ENCODE data around the gene HBEGF.

Gene HBEGF

GRCh38 chr5:140296289-140296688 is 50.1 kb downstream of the HBEGF start:
- Histone ChIP-seq H3K9me3 (ENCODE audit: insufficient read depth, low read depth, low read length) (no peaks in the 10 kb centered on the region), H3K4me3 (ENCODE audit: low read length) (no peak overlapping the region), H3K9ac (ENCODE audit: low read depth, low read length) (no peak overlapping the region), H3K36me3 (ENCODE audit: insufficient read depth, low read depth, low read length) (peaks cover 24% of the 10 kb centered on the region), H3K27ac (ENCODE audit: low read length) (no peak overlapping the region), H3K27me3 (ENCODE audit: insufficient read depth, low read length) (no peaks in the 10 kb centered on the region), H3K4me1 (ENCODE audit: insufficient read depth, low read length) (peaks cover 13% of the 10 kb centered on the region; the same call in 1 of the 2 replicates)

DNA sequence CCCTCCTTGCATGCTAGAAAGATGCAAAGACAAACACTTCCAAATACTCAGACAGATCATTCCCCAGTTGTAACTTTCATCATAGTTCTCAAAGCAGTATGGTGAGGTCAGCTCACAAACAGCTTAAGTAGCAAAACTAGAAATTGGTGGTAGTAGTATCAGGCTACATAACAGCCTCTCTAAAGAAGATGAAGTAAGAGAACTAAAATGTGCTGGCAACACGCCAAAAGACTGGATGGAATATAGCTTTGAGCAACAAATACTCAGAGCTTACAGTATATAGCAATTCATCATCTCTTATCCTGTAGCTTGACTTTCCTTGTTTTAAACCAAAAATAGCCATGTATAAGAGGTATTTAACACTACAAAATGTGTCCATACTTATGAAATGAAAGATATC is 51.0 kb downstream of the HBEGF start:
- peaks cover 13% of the 10 kb centered on the region; the same call in 1 of the 2 replicates for H3K4me1 ChIP-seq (ENCODE audit: insufficient read depth, low read length)
- H3K4me3 ChIP-seq (ENCODE audit: low read length), result no peak overlapping the region
- no peaks in the 10 kb centered on the region for H3K27me3 ChIP-seq (ENCODE audit: insufficient read depth, low read length)
- H3K9ac ChIP-seq (ENCODE audit: low read depth, low read length), result no peak overlapping the region
- H3K9me3 ChIP-seq (ENCODE audit: insufficient read depth, low read depth, low read length), result no peaks in the 10 kb centered on the region
- no peak overlapping the region for H3K27ac ChIP-seq (ENCODE audit: low read length)
- peaks cover 24% of the 10 kb centered on the region for H3K36me3 ChIP-seq (ENCODE audit: insufficient read depth, low read depth, low read length)

DNA sequence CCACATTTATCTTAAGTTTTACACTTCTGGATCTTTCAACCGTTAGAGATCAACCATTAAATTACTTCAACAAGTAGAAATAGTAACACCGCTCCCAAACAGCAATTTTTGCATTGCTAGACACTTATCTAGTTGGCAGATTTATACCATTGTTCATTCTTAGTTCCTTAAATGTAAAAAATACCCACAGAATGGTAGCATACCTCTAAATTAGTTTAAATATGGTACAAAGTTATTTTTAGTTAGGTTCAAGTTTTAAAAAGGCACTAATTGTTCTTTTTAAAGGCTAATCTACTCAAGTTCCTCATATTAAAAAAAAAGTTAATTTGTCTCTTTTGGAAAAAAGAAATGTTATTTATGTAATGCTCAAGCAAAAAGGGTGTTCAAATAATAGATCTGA is 51.6 kb downstream of the HBEGF start:
- Histone ChIP-seq H3K27ac (ENCODE audit: low read length) (no peak overlapping the region), H3K27me3 (ENCODE audit: insufficient read depth, low read length) (no peaks in the 10 kb centered on the region), H3K4me1 (ENCODE audit: insufficient read depth, low read length) (peaks cover 13% of the 10 kb centered on the region; the same call in 1 of the 2 replicates), H3K4me3 (ENCODE audit: low read length) (no peak overlapping the region), H3K9ac (ENCODE audit: low read depth, low read length) (no peak overlapping the region), H3K36me3 (ENCODE audit: insufficient read depth, low read depth, low read length) (peaks cover 22% of the 10 kb centered on the region), H3K9me3 (ENCODE audit: insufficient read depth, low read depth, low read length) (no peaks in the 10 kb centered on the region)

DNA sequence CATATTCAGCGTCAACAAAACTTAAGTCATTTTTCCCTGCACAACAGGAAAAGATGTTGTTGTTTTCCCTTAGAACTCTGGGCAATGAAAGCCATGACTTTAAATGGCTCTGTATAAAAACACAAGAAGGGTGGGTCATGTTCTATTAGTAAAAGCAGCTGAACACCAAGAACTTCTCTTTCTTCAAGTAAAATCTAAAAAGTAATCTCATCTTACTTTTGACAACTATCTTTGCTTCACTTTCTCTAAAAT is 52.6 kb downstream of the HBEGF start:
- Histone ChIP-seq H3K9ac (ENCODE audit: low read depth, low read length) (no peak overlapping the region), H3K9me3 (ENCODE audit: insufficient read depth, low read depth, low read length) (no peaks in the 10 kb centered on the region), H3K27me3 (ENCODE audit: insufficient read depth, low read length) (no peaks in the 10 kb centered on the region), H3K4me1 (ENCODE audit: insufficient read depth, low read length) (peaks cover 13% of the 10 kb centered on the region; the same call in 1 of the 2 replicates), H3K36me3 (ENCODE audit: insufficient read depth, low read depth, low read length) (peaks cover 12% of the 10 kb centered on the region), H3K27ac (ENCODE audit: low read length) (no peak overlapping the region), H3K4me3 (ENCODE audit: low read length) (no peak overlapping the region)

DNA sequence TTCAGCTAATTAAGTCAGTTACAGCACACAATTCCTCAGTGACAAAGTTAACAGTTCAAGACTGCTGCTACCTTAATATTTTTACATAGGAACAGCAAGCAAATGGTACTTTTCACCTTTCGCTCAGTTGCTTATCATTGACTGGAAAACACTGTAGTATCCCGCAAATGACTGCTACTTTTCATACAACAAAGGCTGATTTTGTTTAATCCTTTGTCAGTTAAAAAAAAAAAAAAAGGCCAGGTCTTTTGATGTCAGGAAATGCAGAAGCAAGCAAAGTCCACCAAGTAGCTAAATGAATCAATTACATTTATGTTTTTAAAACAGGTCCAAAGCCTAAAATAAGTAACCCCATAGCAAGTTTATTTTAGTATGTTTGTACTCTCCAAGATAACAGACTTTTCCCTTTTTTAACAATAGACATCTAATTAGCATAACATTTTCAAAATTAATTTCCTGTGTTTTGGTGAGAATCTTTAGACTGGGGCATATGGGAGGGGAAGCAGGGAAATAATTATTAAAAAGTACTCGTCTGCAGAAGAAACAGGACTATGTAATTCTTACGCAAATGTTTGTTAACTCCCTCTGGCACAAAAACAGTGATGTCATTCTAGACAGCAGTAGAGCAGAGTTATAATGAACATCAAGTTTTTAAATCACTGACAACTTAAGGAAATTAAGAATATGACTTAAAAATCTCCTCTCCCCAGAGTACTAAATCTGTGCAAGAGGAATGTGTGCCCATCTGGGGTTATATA is 53.1 kb downstream of the HBEGF start:
- Histone ChIP-seq H3K9ac (ENCODE audit: low read depth, low read length) (no peak overlapping the region), H3K27me3 (ENCODE audit: insufficient read depth, low read length) (no peaks in the 10 kb centered on the region), H3K4me3 (ENCODE audit: low read length) (no peak overlapping the region), H3K4me1 (ENCODE audit: insufficient read depth, low read length) (peaks cover 13% of the 10 kb centered on the region; the same call in 1 of the 2 replicates), H3K9me3 (ENCODE audit: insufficient read depth, low read depth, low read length) (no peaks in the 10 kb centered on the region), H3K36me3 (ENCODE audit: insufficient read depth, low read depth, low read length) (peaks cover 7% of the 10 kb centered on the region; the same call in 1 of the 2 replicates), H3K27ac (ENCODE audit: low read length) (no peak overlapping the region)

GRCh38 chr5:140292212-140293036 is 54.0 kb downstream of the HBEGF start:
- Histone ChIP-seq H3K36me3 (ENCODE audit: insufficient read depth, low read depth, low read length) (no peaks in the 10 kb centered on the region), H3K9ac (ENCODE audit: low read depth, low read length) (no peak overlapping the region), H3K4me3 (ENCODE audit: low read length) (no peak overlapping the region), H3K27ac (ENCODE audit: low read length) (no peak overlapping the region), H3K27me3 (ENCODE audit: insufficient read depth, low read length) (no peaks in the 10 kb centered on the region), H3K4me1 (ENCODE audit: insufficient read depth, low read length) (peaks cover 13% of the 10 kb centered on the region; the same call in 1 of the 2 replicates), H3K9me3 (ENCODE audit: insufficient read depth, low read depth, low read length) (no peaks in the 10 kb centered on the region)

GRCh38 chr5:140287801-140288521 is 58.4 kb downstream of the HBEGF start:
- Histone ChIP-seq H3K9ac (ENCODE audit: low read depth, low read length) (no peak overlapping the region), H3K9me3 (ENCODE audit: insufficient read depth, low read depth, low read length) (no peaks in the 10 kb centered on the region), H3K4me3 (ENCODE audit: low read length) (no peak overlapping the region), H3K36me3 (ENCODE audit: insufficient read depth, low read depth, low read length) (no peaks in the 10 kb centered on the region), H3K27ac (ENCODE audit: low read length) (no peak overlapping the region), H3K4me1 (ENCODE audit: insufficient read depth, low read length) (peaks cover 3% of the 10 kb centered on the region; the same call in 1 of the 2 replicates), H3K27me3 (ENCODE audit: insufficient read depth, low read length) (no peaks in the 10 kb centered on the region)

GRCh38 chr5:140286424-140286823 is 60.0 kb downstream of the HBEGF start:
- Histone ChIP-seq H3K36me3 (ENCODE audit: insufficient read depth, low read depth, low read length) (no peaks in the 10 kb centered on the region), H3K9me3 (ENCODE audit: insufficient read depth, low read depth, low read length) (no peaks in the 10 kb centered on the region), H3K9ac (ENCODE audit: low read depth, low read length) (no peak overlapping the region), H3K27ac (ENCODE audit: low read length) (no peak overlapping the region), H3K4me1 (ENCODE audit: insufficient read depth, low read length) (no peaks in the 10 kb centered on the region; the same call in 1 of the 2 replicates), H3K4me3 (ENCODE audit: low read length) (no peak overlapping the region), H3K27me3 (ENCODE audit: insufficient read depth, low read length) (no peaks in the 10 kb centered on the region)

DNA sequence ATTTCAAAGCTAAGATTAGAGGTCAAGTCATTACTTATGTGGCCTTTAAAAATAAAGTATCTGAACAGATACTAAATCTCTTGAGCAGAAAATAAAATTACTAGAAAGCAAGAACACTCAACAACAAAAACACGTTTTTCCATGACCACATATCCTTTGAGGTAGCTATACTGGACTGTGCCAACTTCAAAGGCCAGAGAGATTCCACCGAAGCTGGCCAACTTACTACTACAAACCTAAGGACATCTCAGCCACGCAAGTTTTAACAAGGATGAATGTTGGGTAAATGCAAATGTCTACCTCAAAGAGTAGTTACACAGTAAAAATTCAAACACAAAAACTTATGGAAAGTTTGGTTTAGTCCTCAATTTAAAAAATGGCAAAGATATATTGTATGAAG is 62.4 kb downstream of the HBEGF start:
- Histone ChIP-seq H3K27me3 (ENCODE audit: insufficient read depth, low read length) (no peaks in the 10 kb centered on the region), H3K9ac (ENCODE audit: low read depth, low read length) (no peak overlapping the region), H3K4me1 (ENCODE audit: insufficient read depth, low read length) (no peaks in the 10 kb centered on the region), H3K4me3 (ENCODE audit: low read length) (no peak overlapping the region), H3K27ac (ENCODE audit: low read length) (no peak overlapping the region), H3K36me3 (ENCODE audit: insufficient read depth, low read depth, low read length) (peaks cover 10% of the 10 kb centered on the region; the same call in 1 of the 2 replicates), H3K9me3 (ENCODE audit: insufficient read depth, low read depth, low read length) (no peaks in the 10 kb centered on the region)
